DLD1 (cell line): ENCODE results near the gene MEGF11.

ENCODE experiments used
- in situ Hi-C: cut with HindIII; loops from 2 replicates; pipeline ENCODE4 v1.10.0; 2017; ENCODE audit warnings: low sequenced_read_pairs

The MEGF11 gene

GRCh38 chr15:66152650-66153049, 100.9 kb downstream of the MEGF11 start:
- in situ Hi-C loops, result no loop called here

GRCh38 chr15:66151809-66152208, 101.7 kb downstream of the MEGF11 start:
- in situ Hi-C loops, result no loop called here

- in situ Hi-C loops, result no loop called here
These were observed 103.7 kb downstream of the MEGF11 start for GRCh38 chr15:66149871-66150270.

GRCh38 chr15:66148187-66148586, 105.4 kb downstream of the MEGF11 start:
- in situ Hi-C loops, result no loop called here

- in situ Hi-C loops, result no loop called here
These were observed 106.1 kb downstream of the MEGF11 start for GRCh38 chr15:66147440-66147839.

GRCh38 chr15:66145726-66146182, 107.8 kb downstream of the MEGF11 start:
- in situ Hi-C loops, result no loop called here

GRCh38 chr15:66144978-66145725, 108.4 kb downstream of the MEGF11 start:
- in situ Hi-C loops, result no loop called here

GRCh38 chr15:66142285-66142684, 111.3 kb downstream of the MEGF11 start:
- in situ Hi-C loops, result no loop called here

- in situ Hi-C loops, result loop anchor here (5.0 kb wide), 1 partner anchor 37 kb away; no protein-coding TSS in a partner anchor
These were observed 113.9 kb downstream of the MEGF11 start for GRCh38 chr15:66139591-66140207.

- in situ Hi-C loops, result loop anchor here (5.0 kb wide), 1 partner anchor 37 kb away; no protein-coding TSS in a partner anchor
These were observed 114.5 kb downstream of the MEGF11 start for GRCh38 chr15:66138892-66139590.

- in situ Hi-C loops, result loop anchor here (5.0 kb wide), 1 partner anchor 36 kb away; no protein-coding TSS in a partner anchor
These were observed 115.3 kb downstream of the MEGF11 start for GRCh38 chr15:66138096-66138783.

- in situ Hi-C loops, result loop anchor here (5.0 kb wide), 1 partner anchor 35 kb away; no protein-coding TSS in a partner anchor
These were observed 116.6 kb downstream of the MEGF11 start for GRCh38 chr15:66136948-66137347.

GRCh38 chr15:66135664-66136063, 117.9 kb downstream of the MEGF11 start:
- in situ Hi-C loops, result loop anchor here (5.0 kb wide), 1 partner anchor 33 kb away; no protein-coding TSS in a partner anchor

GRCh38 chr15:66134284-66134683, 119.3 kb downstream of the MEGF11 start:
- in situ Hi-C loops, result no loop called here

- in situ Hi-C loops, result no loop called here
These were observed 120.2 kb downstream of the MEGF11 start for GRCh38 chr15:66133247-66133885.

- in situ Hi-C loops, result no loop called here
These were observed 121.2 kb downstream of the MEGF11 start for GRCh38 chr15:66132251-66132816.

- in situ Hi-C loops, result no loop called here
These were observed 121.7 kb downstream of the MEGF11 start for GRCh38 chr15:66131831-66132230.

GRCh38 chr15:66131200-66131599, 122.3 kb downstream of the MEGF11 start:
- in situ Hi-C loops, result no loop called here

- in situ Hi-C loops, result no loop called here
These were observed 123.0 kb downstream of the MEGF11 start for GRCh38 chr15:66130496-66131034.

GRCh38 chr15:66129586-66129985, 124.0 kb downstream of the MEGF11 start:
- in situ Hi-C loops, result no loop called here
